ENCODE results near the gene GALNS.
A peak's percentile ranks its signal among the peaks of the same experiment; 100 is the strongest.

The GALNS gene

GRCh38 chr16:88841521-88842307, 15.0 kb downstream of the GALNS start:
- CTCF ChIA-PET, result no interaction called here
- POLR2A ChIA-PET (ENCODE audit: low non-redundant PET), result no interaction called here
- no peak overlapping the region for H3K27ac ChIP-seq
- TF ChIP-seq CTCF (conservative IDR thresholded peaks at IDR 0.05; ENCODE audit: low read depth), result no peak
- no peak for DNase-seq (ENCODE audit: low spot score)

GRCh38 chr16:88840600-88841215, 16.0 kb downstream of the GALNS start:
- no peak for DNase-seq (ENCODE audit: low spot score)
- H3K27ac ChIP-seq, result no peak overlapping the region
- CTCF ChIA-PET, result interaction anchor here (0.5 kb wide), 1 partner anchor 257 kb away, joined by 3 read pairs; no protein-coding TSS in a partner anchor
- POLR2A ChIA-PET (ENCODE audit: low non-redundant PET), result no interaction called here
- no peak for TF ChIP-seq CTCF (conservative IDR thresholded peaks at IDR 0.05; ENCODE audit: low read depth)

GRCh38 chr16:88839745-88840599, 16.8 kb downstream of the GALNS start:
- POLR2A ChIA-PET (ENCODE audit: low non-redundant PET), result no interaction called here
- CTCF ChIA-PET, result interaction anchor here (0.5 to 1.7 kb wide), 2 partner anchors 17 to 258 kb away, joined by 3 to 7 read pairs; partner anchors contain the start of genes GALNS and TRAPPC2L
- DNase-seq (ENCODE audit: low spot score), result no peak
- no peak overlapping the region for H3K27ac ChIP-seq
- no peak for TF ChIP-seq CTCF (conservative IDR thresholded peaks at IDR 0.05; ENCODE audit: low read depth)

GRCh38 chr16:88839026-88839529, 17.7 kb downstream of the GALNS start:
- ChIA-PET POLR2A (ENCODE audit: low non-redundant PET) (no interaction called here), CTCF (interaction anchor here (1.7 kb wide), 1 partner anchor 18 kb away, joined by 7 read pairs; the partner anchor contains the start of genes GALNS and TRAPPC2L)
- no peak for DNase-seq (ENCODE audit: low spot score)
- H3K27ac ChIP-seq, result no peak overlapping the region
- TF ChIP-seq CTCF (conservative IDR thresholded peaks at IDR 0.05; ENCODE audit: low read depth), result no peak

GRCh38 chr16:88838566-88838965, 18.2 kb downstream of the GALNS start:
- CTCF ChIA-PET, result interaction anchor here (1.7 kb wide), 1 partner anchor 18 kb away, joined by 7 read pairs; the partner anchor contains the start of genes GALNS and TRAPPC2L
- no peak overlapping the region for H3K27ac ChIP-seq
- POLR2A ChIA-PET (ENCODE audit: low non-redundant PET), result no interaction called here
- DNase-seq (ENCODE audit: low spot score), result no peak
- TF ChIP-seq CTCF (conservative IDR thresholded peaks at IDR 0.05; ENCODE audit: low read depth), result no peak

- 0 out of 2 replicates have a peak overlapping the region, but pooled peaks have one; percentile 3 for H3K27ac ChIP-seq
- POLR2A ChIA-PET (ENCODE audit: low non-redundant PET), result no interaction called here
- no peak for DNase-seq (ENCODE audit: low spot score)
- no peak for TF ChIP-seq CTCF (conservative IDR thresholded peaks at IDR 0.05; ENCODE audit: low read depth)
- CTCF ChIA-PET, result interaction anchor here (1.7 kb wide), 1 partner anchor 19 kb away, joined by 7 read pairs; the partner anchor contains the start of genes GALNS and TRAPPC2L
Measured at GRCh38 chr16:88837806-88838205, 18.9 kb downstream of the GALNS start.
